ENCODE data around the gene ZNF362. TPM values are rescaled to one million over a fixed set of nuclear protein-coding genes. Genes with fewer than 3 reads are reported as not detected.

The ZNF362 gene
- total and polyA plus RNA-seq, 2 experiments from 2014 or later = 9.7 to 26.0 TPM

GRCh38 chr1:33343539-33343938, 87.2 kb downstream of the ZNF362 start:
- Histone ChIP-seq H4K20me1 (ENCODE audit: insufficient read depth) (peaks cover 16% of the 10 kb centered on the region; the same call in 1 of the 2 replicates), H3K79me2 (ENCODE audit: insufficient read depth) (peaks cover 98% of the 10 kb centered on the region), H3K4me1 (ENCODE audit: insufficient read depth) (peaks cover 94% of the 10 kb centered on the region), H3K4me3 (no peak overlapping the region), H3K9ac (0 out of 2 replicates have a peak overlapping the region, but pooled peaks have one; percentile 88), H3F3A (ENCODE audit: insufficient read depth) (peaks cover 93% of the 10 kb centered on the region), H3K4me2 (ENCODE audit: unreplicated experiment) (peak overlapping the region; percentile 87), H3K27me3 (replicated peaks; ENCODE audit: insufficient read depth) (no peaks in the 10 kb centered on the region), H3K36me3 (ENCODE audit: low read depth) (peaks cover 18% of the 10 kb centered on the region; the same call in 1 of the 2 replicates), H3K27ac (peak overlapping the region; percentile 83; the same call in 1 of the 2 replicates), H3K9me2 (ENCODE audit: insufficient read depth) (no peaks in the 10 kb centered on the region), H3K9me3 (ENCODE audit: low read depth) (no peaks in the 10 kb centered on the region), H2AFZ (no peak overlapping the region)
- in situ Hi-C loops (cut with MboI) = no loop called here
- WGBS, 2 experiments (ENCODE audit: low coverage in 1 of 2, low lambda C conversion rate in 2 of 2, missing lambda C conversion rate in 2 of 2) = 84 to 85% methylated on average over 5 of the region's 5 CpGs
- no peak for DNase-seq
- TF ChIP-seq EZH2phosphoT487 (IDR thresholded peaks at IDR 0.05; ENCODE audit: insufficient read depth, low read depth) = no peak
- no peak for TF ChIP-seq EZH2 (IDR thresholded peaks at IDR 0.05; ENCODE audit: insufficient read depth, poor library complexity, severe bottlenecking)

- Histone ChIP-seq H3K27ac (peak overlapping the region; percentile 83), H3K9me2 (ENCODE audit: insufficient read depth) (no peaks in the 10 kb centered on the region), H3F3A (ENCODE audit: insufficient read depth) (peaks cover 84% of the 10 kb centered on the region), H3K4me3 (peak overlapping the region; percentile 94), H2AFZ (no peak overlapping the region), H3K27me3 (replicated peaks; ENCODE audit: insufficient read depth) (no peaks in the 10 kb centered on the region), H3K4me1 (ENCODE audit: insufficient read depth) (peaks cover 80% of the 10 kb centered on the region), H3K79me2 (ENCODE audit: insufficient read depth) (peaks cover 94% of the 10 kb centered on the region), H4K20me1 (ENCODE audit: insufficient read depth) (peaks cover 14% of the 10 kb centered on the region; the same call in 1 of the 2 replicates), H3K9ac (peak overlapping the region; percentile 88), H3K36me3 (ENCODE audit: low read depth) (peaks cover 18% of the 10 kb centered on the region; the same call in 1 of the 2 replicates), H3K9me3 (ENCODE audit: low read depth) (no peaks in the 10 kb centered on the region), H3K4me2 (ENCODE audit: unreplicated experiment) (peak overlapping the region; percentile 87)
- TF ChIP-seq EZH2 (IDR thresholded peaks at IDR 0.05; ENCODE audit: insufficient read depth, poor library complexity, severe bottlenecking) = no peak
- no peak for TF ChIP-seq EZH2phosphoT487 (IDR thresholded peaks at IDR 0.05; ENCODE audit: insufficient read depth, low read depth)
- in situ Hi-C loops (cut with MboI) = no loop called here
- peak; percentile 42 for DNase-seq
- 3 to 12% methylated on average over 2 of the region's 2 CpGs for WGBS, 2 experiments (ENCODE audit: low coverage in 1 of 2, low lambda C conversion rate in 2 of 2, missing lambda C conversion rate in 2 of 2)
These were observed 88.7 kb downstream of the ZNF362 start for GRCh38 chr1:33344896-33345560.

DNA sequence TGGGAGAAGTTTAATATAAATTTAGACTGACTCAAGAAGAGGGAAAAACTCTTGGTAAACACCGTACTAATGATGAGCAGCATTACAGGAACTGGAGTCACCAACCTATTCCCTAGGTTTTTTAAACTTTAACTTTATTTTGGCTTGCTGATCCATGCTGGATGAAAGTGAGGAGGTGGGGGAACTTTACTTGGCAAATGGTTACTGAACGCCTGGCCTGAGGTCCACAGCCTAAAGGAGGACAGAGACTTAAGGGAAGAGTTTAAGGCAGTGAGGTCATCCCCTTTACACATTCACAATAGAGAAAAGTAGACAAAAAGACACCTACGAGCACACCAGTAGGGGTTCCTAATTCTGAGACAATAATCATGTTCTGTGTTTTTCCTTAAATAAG, 90.2 kb downstream of the ZNF362 start:
- peaks cover 82% of the 10 kb centered on the region for H3K79me2 ChIP-seq (ENCODE audit: insufficient read depth)
- H2AFZ ChIP-seq = no peak overlapping the region
- DNase-seq = no peak
- peaks cover 18% of the 10 kb centered on the region; the same call in 1 of the 2 replicates for H3K36me3 ChIP-seq (ENCODE audit: low read depth)
- H3K4me1 ChIP-seq (ENCODE audit: insufficient read depth) = peaks cover 65% of the 10 kb centered on the region
- H3K9me2 ChIP-seq (ENCODE audit: insufficient read depth) = no peaks in the 10 kb centered on the region
- 2 to 3% methylated on average over 3 of the region's 3 CpGs for WGBS, 2 experiments (ENCODE audit: low coverage in 1 of 2, low lambda C conversion rate in 2 of 2, missing lambda C conversion rate in 2 of 2)
- H3K4me3 ChIP-seq = peak overlapping the region; percentile 94
- H3K9ac ChIP-seq = peak overlapping the region; percentile 88
- no peaks in the 10 kb centered on the region for H3K9me3 ChIP-seq (ENCODE audit: low read depth)
- no peaks in the 10 kb centered on the region for H3K27me3 ChIP-seq (replicated peaks; ENCODE audit: insufficient read depth)
- in situ Hi-C loops (cut with MboI) = no loop called here
- peaks cover 75% of the 10 kb centered on the region for H3F3A ChIP-seq (ENCODE audit: insufficient read depth)
- H3K27ac ChIP-seq = peak overlapping the region; percentile 83
- H4K20me1 ChIP-seq (ENCODE audit: insufficient read depth) = peaks cover 8% of the 10 kb centered on the region; the same call in 1 of the 2 replicates
- TF ChIP-seq EZH2phosphoT487 (IDR thresholded peaks at IDR 0.05; ENCODE audit: insufficient read depth, low read depth) (no peak), EZH2 (IDR thresholded peaks at IDR 0.05; ENCODE audit: insufficient read depth, poor library complexity, severe bottlenecking) (no peak)
- H3K4me2 ChIP-seq (ENCODE audit: unreplicated experiment) = peak overlapping the region; percentile 87

- in situ Hi-C loops (cut with MboI) = no loop called here
These were observed 90.8 kb downstream of the ZNF362 start for GRCh38 chr1:33346927-33347649.

More at GRCh38 chr1:33346927-33347649, 90.8 kb downstream of the ZNF362 start:
- Histone ChIP-seq H3K36me3 (ENCODE audit: low read depth) (peaks cover 18% of the 10 kb centered on the region; the same call in 1 of the 2 replicates), H3K27ac (peak overlapping the region; percentile 83), H3K9ac (peak overlapping the region; percentile 88), H3K27me3 (replicated peaks; ENCODE audit: insufficient read depth) (no peaks in the 10 kb centered on the region), H3F3A (ENCODE audit: insufficient read depth) (peaks cover 70% of the 10 kb centered on the region), H3K9me2 (ENCODE audit: insufficient read depth) (no peaks in the 10 kb centered on the region), H3K4me1 (ENCODE audit: insufficient read depth) (peaks cover 59% of the 10 kb centered on the region), H3K79me2 (ENCODE audit: insufficient read depth) (peaks cover 76% of the 10 kb centered on the region), H3K4me2 (ENCODE audit: unreplicated experiment) (peak overlapping the region; percentile 87), H4K20me1 (ENCODE audit: insufficient read depth) (peaks cover 8% of the 10 kb centered on the region; the same call in 1 of the 2 replicates), H3K4me3 (peak overlapping the region; percentile 94), H3K9me3 (ENCODE audit: low read depth) (no peaks in the 10 kb centered on the region), H2AFZ (no peak overlapping the region)
- 2 to 7% methylated on average over 2 of the region's 2 CpGs for WGBS, 2 experiments (ENCODE audit: low coverage in 1 of 2, low lambda C conversion rate in 2 of 2, missing lambda C conversion rate in 2 of 2)
- TF ChIP-seq EZH2 (IDR thresholded peaks at IDR 0.05; ENCODE audit: insufficient read depth, poor library complexity, severe bottlenecking) = no peak
- TF ChIP-seq EZH2phosphoT487 (IDR thresholded peaks at IDR 0.05; ENCODE audit: insufficient read depth, low read depth) = no peak
- DNase-seq = peak; percentile 84
